Measurements from ENCODE around the gene PHF11. TPM values are rescaled to one million over a fixed set of nuclear protein-coding genes. Genes with fewer than 3 reads are reported as not detected.

Gene PHF11
- total RNA-seq, 1 donor from 2014 or later = 34.3 TPM

GRCh38 chr13:49452725-49453457 lies 42.9 kb upstream of the PHF11 start:
- no peak for TF ChIP-seq CTCF (IDR thresholded peaks at IDR 0.05; ENCODE audit: unreplicated experiment)
- Mint-ChIP-seq H3K36me3 (ENCODE audit: insufficient read depth) (no peaks in the 10 kb centered on the region), H3K27ac (no peak overlapping the region), H3K9me3 (ENCODE audit: low read depth) (no peaks in the 10 kb centered on the region), H3K4me3 (ENCODE audit: low read depth) (no peak overlapping the region), H3K27me3 (no peaks in the 10 kb centered on the region), H3K4me1 (ENCODE audit: low read depth) (no peaks in the 10 kb centered on the region)
- no peak for DNase-seq (ENCODE audit: low spot score, unreplicated experiment)

DNA sequence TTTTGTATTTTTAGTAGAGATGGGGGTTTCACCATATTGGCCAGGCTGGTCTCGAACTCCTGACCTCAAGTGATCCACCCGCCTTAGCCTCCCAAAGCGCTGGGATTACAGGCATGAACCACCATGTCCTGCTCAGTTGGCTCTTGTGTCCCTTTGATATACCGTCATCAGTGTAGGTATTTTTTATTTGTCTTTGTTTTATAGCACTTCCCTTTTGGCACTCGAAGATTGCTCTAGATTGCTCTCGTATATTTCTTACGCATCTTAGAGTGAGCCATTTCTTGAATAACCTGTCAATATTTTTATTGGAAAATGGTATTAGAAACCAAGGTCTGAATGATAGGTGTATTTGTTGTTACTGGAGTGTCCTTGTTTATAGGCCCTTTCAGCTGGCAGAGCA lies 42.3 kb upstream of the PHF11 start:
- Mint-ChIP-seq H3K27me3 (no peaks in the 10 kb centered on the region), H3K4me1 (ENCODE audit: low read depth) (no peaks in the 10 kb centered on the region), H3K27ac (no peak overlapping the region), H3K9me3 (ENCODE audit: low read depth) (no peaks in the 10 kb centered on the region), H3K36me3 (ENCODE audit: insufficient read depth) (peaks cover 1% of the 10 kb centered on the region), H3K4me3 (ENCODE audit: low read depth) (no peak overlapping the region)
- no peak for DNase-seq (ENCODE audit: low spot score, unreplicated experiment)
- TF ChIP-seq CTCF (IDR thresholded peaks at IDR 0.05; ENCODE audit: unreplicated experiment) = no peak

DNA sequence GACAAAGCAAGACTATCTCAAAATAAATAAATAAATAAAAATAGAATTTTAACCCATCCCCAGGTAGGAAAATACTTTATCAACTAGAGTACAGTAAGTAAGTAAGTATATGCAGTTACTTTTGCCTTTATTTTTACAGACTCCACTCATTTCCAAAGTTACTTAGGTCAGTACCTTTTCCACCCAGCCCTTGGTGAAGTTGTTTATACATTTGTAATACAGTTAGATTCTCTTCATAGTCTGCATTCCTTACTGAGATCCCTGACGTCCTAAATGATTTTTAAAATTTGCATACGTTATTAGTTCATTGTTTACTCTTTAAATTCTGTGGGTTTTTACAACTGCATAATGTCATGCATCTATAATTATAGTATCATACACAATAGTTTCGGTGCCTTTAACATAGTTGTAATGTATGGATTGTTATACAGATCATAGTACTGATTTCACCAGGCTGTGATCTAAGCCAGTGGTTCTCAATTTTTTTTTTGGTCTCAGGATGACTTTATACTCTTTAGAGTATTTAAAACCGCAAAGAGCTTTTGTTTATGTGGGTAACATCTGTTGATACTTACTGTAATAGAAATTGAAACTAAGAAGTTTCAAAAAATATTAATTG lies 41.3 kb upstream of the PHF11 start:
- H3K27me3 Mint-ChIP-seq = no peaks in the 10 kb centered on the region
- TF ChIP-seq CTCF (IDR thresholded peaks at IDR 0.05; ENCODE audit: unreplicated experiment) = no peak
- no peaks in the 10 kb centered on the region for H3K9me3 Mint-ChIP-seq (ENCODE audit: low read depth)
- H3K27ac Mint-ChIP-seq = no peak overlapping the region
- peaks cover 1% of the 10 kb centered on the region for H3K36me3 Mint-ChIP-seq (ENCODE audit: insufficient read depth)
- H3K4me3 Mint-ChIP-seq (ENCODE audit: low read depth) = no peak overlapping the region
- H3K4me1 Mint-ChIP-seq (ENCODE audit: low read depth) = no peaks in the 10 kb centered on the region
- DNase-seq (ENCODE audit: low spot score, unreplicated experiment) = no peak

GRCh38 chr13:49455007-49455398 lies 40.8 kb upstream of the PHF11 start:
- TF ChIP-seq CTCF (IDR thresholded peaks at IDR 0.05; ENCODE audit: unreplicated experiment) = no peak
- Mint-ChIP-seq H3K4me3 (ENCODE audit: low read depth) (no peak overlapping the region), H3K9me3 (ENCODE audit: low read depth) (no peaks in the 10 kb centered on the region), H3K36me3 (ENCODE audit: insufficient read depth) (peaks cover 1% of the 10 kb centered on the region), H3K27me3 (no peaks in the 10 kb centered on the region), H3K27ac (no peak overlapping the region), H3K4me1 (ENCODE audit: low read depth) (no peaks in the 10 kb centered on the region)
- no peak for DNase-seq (ENCODE audit: low spot score, unreplicated experiment)

GRCh38 chr13:49456156-49456555 lies 39.6 kb upstream of the PHF11 start:
- Mint-ChIP-seq H3K27me3 (no peaks in the 10 kb centered on the region), H3K4me3 (ENCODE audit: low read depth) (no peak overlapping the region), H3K36me3 (ENCODE audit: insufficient read depth) (peaks cover 3% of the 10 kb centered on the region), H3K27ac (no peak overlapping the region), H3K4me1 (ENCODE audit: low read depth) (no peaks in the 10 kb centered on the region), H3K9me3 (ENCODE audit: low read depth) (no peaks in the 10 kb centered on the region)
- no peak for TF ChIP-seq CTCF (IDR thresholded peaks at IDR 0.05; ENCODE audit: unreplicated experiment)
- no peak for DNase-seq (ENCODE audit: low spot score, unreplicated experiment)

Data from progenitor cell of endocrine pancreas (in vitro differentiated cells).